GM21619 (cell line): ENCODE data around the gene GRIK3.
"Not testable (repeated sequence)": the region's sequence is repeated elsewhere in the genome, so short reads cannot be mapped to it uniquely, and the experiment has no call there.

Experiments used
- ATAC-seq: cut with Tn5 transposase; IDR thresholded peaks from one replicate; pipeline ENCODE4 v1.9.1; 2021; ENCODE audit not compliant: unreplicated experiment

GRIK3 gene

DNA sequence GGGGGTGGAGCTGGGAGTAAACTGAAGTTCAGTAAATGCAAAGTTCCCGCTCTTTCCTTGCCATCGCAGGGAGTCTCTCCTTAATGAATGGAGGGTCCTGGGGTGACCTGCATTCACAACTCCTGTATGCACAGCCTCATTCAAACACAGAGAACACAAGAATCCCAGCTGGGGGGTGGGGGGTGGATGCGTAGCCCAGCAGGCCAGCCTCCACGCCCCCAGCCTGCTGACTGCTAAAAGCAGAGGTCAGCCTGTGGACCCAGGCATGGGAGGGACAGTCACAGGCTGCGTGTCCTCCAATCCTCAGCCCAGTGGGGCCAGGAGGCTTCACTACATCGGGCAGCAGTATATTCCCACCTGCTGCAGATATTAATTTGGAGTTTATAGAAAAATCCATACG lies 263.1 kb downstream of the GRIK3 start:
- ATAC-seq = no peak

DNA sequence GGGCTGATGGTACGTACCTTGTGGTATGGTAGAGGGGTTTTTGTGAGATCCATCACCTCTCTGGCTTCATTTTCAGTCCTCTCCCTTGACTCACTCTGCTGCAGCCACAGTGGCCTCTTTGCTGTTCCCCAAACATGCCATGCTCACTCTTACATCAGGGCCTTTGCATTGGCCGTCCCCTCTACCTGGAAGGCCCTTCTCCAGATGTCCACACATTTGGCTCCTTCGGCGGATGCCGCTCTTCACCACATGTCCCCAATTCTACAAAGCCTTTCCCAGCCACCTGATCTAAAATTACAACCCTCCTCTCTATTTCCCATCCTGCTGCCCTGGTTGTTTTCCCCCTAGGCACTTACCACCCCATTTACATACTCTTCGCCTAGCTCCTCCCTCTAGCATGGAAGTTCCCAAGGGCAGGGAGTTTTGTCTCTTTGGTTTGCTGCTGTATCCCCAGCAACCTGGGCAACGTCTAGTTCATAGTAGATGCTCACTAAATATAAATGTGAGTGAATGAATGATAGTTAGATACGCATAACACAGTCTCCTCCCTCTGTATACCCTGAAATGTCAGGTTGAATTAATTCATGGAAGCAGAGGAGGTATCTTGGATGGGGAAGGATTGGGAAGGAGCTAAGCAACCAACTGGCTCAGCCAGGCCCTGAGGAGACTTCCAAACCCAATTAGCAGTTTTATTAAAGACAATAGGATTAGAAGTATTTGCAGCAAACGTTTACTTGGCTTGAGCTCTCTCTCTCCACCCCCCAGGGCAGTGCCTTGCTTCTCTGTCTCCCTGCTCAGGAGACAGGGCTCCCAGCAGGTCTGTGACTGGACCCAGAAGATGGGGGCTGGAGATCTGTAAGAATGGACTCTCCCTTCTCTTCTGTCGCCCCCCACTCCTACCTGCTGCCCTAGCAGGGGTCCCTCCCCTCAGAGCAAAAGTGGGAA lies 264.2 kb downstream of the GRIK3 start:
- no peak for ATAC-seq

DNA sequence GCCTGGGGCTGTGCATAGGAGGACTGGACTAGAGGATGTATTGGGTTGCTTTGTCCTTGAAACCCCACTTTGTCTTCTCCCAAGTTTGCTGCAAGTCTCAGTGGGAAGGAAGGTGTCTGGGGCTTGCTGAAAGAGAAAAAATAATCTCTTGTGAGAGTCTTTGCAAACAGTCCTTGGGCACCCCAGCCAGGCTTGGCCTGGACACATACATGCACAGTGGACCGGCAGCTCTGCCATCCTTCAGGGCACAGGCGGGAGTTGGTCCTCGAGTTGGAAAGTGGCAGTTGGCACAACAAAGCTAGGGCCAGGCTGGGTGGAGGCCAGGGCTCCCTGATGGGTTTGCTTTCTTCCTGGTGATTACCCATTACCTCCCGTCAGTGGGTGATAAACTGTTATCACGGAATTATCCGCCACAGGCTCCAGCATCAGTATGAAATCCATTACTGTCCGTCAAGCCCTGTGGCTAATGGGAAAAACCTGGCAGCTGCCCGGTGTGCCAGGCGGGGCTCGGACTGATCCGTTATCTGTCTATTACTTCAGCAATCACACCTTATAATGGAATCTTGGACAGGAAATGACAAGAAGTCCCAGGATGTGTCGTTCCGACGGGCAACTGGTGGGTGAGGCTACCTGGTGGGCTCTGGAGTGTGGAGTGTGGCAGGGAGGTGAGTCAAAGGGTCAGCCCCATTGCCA lies 265.7 kb downstream of the GRIK3 start:
- ATAC-seq = no peak

DNA sequence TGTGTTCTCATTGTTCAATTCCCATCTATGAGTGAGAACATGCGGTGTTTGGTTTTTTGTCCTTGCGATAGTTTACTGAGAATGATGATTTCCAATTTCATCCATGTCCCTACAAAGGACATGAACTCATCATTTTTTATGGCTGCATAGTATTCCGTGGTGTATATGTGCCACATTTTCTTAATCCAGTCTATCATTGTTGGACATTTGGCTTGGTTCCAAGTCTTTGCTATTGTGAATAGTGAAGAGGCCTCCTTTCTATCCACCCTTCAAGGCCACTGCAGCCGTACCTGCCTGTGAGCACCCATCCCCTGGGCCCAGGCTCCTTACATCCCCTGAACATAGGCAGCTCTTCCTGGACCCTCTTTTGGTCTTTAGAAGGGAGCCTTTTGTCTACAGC lies 266.9 kb downstream of the GRIK3 start:
- ATAC-seq = not testable (repeated sequence)

DNA sequence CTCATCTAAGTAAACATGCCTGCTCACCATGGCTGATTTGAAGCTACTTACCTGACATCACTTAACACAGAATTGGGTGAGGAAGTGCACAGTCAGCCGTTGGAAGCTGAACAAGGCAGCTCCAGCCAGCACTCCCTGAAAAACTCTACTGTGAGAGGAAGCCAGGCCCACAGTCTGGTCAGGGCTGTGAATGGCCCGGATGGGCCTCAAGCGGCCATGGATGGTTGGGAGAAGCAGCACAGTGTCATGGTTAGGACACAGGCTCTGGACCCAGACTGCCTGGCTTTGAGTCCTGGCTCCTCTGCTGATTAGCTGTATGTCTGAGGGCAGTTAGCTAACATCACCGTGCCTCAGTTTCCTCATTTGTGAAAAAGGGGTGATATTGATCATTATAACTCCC lies 267.8 kb downstream of the GRIK3 start:
- ATAC-seq = no peak

DNA sequence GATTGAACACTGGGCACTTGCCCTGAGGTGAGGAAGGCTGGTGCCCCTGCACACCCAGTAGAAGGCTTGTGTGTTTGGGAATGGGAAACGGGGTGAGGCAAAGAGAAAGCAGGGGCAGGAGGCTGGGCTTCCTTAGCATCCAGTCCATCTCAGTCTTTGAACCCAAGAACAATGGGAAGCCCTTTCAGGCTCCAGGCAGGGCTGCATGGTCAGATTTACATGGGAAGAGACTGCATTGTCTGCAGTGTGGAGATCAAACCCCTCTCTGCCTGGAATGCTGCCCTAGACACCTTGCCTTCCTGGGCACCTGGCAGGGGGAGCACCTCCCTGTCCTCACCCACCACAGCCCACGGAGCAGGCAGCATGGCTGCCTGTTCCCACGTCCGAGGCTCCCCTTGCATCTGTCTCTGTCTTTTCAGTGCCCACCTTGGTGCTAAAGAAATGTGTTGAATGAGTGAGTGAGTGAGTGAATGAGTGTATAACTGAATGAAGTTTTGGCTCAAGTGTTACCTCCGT lies 268.5 kb downstream of the GRIK3 start:
- no peak for ATAC-seq

DNA sequence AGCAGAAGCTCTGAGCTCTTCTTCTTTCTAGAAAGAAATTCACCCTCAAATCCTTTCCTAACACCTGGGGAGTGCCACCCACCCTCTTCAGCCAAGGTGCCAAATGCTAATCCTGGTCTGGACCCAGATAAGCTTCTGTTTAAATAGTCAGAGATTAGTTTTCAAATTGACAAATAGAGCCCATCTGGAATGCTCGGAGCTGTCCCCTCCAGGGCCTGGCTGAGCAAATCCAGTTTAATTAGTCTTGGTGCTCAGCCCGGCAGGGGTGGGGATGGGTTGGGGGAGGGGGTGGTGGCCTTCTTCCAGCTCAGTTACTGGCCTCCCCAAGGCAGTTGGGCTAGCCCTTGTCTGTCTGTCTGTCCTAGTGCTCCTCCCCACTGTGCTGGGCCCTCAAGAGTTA lies 269.5 kb downstream of the GRIK3 start:
- no peak for ATAC-seq

DNA sequence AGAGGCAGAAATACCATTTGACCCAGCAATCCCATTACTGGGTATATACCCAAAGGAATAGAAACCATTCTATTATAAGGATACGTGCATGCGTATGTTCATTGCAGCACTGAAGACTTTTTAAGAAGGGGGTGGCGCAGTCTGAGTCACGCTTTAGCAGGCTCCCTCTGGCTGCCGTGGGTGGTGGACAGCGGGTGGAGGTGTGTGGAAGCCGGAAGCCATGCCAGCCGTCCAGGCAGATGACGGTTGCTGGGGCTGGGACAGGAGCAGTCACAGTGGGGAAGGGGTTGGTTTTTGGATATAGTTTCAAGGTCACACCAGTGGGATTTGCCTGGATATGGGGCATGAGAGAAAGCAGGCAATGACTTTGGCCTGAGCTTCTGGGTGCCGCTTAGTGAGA lies 270.5 kb downstream of the GRIK3 start:
- no peak for ATAC-seq

DNA sequence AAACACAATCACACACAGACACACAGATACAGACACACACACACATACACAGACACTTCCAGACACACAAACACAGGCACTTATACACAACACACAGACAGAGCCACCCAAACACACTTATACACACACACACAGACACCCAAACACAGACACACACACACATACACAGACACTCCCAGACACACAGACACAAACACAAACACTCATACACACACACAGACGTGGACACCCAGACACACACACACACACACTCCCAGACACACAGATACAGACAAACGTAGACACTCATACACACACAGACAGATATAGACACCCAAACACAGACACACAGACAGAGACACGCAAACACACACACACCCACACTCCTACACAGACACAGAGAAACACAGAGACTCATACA lies 272.1 kb downstream of the GRIK3 start:
- ATAC-seq = no peak

DNA sequence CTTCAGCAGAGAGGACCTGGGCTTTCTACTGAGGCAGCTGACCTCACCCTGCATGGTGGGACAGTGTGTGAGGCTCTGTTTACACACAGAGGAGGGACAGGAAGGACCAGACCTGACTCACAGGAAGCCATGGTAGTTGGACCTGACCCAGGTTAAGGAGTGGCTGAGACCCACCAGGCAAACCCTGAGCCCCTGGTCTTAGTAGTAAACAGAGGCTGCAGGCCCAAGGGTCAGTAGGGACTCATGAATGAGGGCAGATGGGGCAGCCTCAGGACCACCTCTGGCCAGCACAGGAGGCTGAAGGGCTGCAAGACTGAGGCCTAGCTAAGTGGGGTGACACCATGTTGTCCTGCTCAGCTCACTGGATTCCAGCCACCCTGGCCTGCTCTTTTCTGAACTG lies 273.2 kb downstream of the GRIK3 start:
- ATAC-seq = no peak

DNA sequence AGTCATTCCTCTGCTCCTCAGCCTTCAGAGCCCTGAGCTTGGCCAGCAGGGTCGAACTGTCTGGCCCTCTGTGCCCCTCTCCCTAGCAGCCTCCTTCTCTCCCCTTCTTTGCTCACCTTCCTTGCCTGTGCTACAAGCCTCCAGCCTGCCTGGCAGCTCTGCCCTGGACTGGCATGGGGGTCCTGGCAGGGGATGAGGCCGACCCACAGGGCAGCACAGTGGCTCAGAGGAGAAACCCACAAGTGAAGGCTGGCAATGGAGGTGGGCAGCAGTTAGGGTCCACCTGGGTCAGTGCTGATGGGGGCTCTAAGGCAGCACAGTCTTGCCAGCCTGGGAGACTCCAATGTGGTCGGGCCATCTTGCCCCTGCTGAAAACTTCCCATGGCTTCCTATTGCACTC lies 274.2 kb downstream of the GRIK3 start:
- ATAC-seq = no peak

DNA sequence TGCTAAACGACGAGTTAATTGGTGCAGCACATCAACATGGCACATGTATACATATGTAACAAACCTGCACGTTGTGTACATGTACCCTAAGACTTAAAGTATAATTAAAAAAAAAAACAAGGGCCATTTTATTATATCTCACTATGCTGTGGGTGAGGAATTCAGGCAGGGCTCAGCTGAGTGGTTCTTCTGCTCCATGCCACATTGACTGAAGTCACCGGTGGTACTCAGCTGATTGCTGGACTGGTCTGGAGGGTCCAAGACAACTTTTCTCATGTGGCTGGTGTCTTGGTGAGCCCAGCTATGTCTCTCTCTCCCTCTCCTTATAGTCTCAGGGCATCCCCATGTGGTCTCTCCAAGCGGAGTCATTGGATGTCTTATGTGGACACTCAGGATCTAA lies 275.0 kb downstream of the GRIK3 start:
- ATAC-seq = no peak

DNA sequence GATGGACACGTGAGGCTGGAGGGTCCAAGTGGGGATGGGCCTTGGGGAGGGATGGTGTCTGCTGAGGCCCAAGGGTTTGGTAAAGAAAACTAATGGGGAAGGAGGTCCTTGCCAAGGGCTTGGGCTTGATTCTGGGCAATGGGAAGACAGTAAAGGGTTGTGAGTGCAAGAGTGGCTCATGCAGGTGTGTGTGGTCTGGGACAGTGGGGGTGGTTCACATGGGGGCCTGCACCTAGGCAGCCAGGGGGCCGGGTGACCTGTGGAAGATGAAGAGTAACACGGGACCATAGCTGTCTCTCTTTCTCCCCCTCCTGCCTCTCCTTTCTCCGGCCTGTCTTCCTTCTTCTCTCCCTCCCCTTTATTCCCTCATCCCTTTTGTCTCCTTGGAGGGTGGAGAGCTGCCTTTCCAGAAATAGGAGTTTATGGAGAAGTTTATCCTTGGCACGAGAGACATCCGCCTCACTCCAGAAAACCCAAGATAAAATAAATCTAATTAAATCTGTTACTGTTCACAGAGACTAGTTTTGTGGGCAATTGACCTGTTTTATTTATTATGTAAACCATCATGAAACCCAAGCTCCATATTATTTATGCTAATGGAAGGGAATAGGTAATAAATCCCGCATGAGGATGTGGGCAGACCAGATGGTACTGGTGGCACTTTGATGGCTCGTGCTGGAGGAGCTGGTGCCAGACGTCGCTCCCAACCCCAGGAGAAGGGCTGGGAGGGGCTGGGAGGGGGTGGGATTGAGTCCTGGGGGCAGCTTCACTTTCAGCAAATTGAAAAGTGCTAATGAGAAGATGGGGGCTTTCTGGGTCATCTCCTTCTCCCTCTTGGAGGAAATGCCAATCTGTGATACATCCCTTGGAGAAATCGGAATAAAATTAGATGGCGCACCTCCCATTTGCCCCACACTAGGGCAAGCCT lies 278.7 kb downstream of the GRIK3 start:
- no peak for ATAC-seq

DNA sequence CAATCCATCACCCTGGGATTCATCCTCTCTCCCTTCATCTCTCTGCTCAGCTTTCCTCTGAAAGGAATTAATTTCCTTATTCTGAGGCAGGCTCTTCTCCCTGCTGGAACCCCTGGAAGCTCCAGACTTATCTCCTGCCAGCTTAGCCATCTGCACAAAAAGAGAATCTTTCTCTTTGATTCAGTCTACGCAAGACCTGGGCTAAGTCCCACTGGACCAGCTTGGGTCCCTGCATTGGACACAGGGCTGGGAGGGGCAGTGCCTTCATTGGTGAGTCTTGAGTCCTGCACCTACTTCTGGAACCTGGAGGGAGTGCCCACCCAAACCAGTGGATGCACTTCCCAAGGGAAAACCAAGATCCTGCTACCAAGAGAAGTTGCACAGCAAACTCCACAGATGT lies 279.9 kb downstream of the GRIK3 start:
- no peak for ATAC-seq

DNA sequence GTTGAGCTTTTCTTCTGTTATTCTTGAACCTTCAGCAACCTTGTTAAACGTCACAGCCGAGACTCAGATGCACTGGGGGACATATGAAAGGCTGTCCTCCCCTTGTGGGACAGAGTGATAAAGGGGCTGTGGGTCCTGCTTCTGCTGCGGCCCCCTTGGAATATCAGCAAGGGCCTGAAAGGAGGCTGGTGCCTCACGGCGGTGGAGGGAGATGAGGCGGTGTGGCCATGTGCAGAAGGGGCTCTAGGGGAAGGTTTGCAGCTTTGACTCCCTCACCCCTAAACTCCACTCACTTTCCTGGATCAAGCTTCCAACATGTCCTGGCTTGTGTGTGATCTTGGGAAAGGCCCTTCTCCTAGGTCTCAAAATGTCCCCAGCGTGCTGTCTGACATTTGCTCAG lies 280.9 kb downstream of the GRIK3 start:
- ATAC-seq = no peak

DNA sequence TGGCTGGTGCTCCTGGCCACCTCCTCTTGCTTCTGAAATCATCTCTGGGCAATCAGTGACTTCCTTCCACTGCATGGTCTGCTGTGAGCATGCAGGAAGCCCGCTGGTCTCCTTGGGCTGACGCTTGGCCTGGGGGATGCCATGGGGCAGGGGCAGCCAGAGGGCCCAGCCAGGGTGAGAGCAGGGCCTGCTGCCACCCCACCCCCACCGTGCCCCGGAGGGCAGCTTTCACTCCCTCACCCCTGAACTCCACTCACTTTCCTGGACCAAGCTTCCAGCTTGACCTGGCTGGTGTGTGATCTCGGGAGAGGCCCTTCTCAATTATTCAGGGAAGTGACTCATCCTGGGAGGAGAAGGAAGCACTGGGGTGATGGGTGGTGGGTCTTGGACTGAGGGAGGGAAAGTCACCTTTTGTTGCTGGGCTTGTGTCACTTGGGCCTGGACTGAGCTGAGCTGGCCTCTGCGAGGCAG lies 281.4 kb downstream of the GRIK3 start:
- no peak for ATAC-seq

DNA sequence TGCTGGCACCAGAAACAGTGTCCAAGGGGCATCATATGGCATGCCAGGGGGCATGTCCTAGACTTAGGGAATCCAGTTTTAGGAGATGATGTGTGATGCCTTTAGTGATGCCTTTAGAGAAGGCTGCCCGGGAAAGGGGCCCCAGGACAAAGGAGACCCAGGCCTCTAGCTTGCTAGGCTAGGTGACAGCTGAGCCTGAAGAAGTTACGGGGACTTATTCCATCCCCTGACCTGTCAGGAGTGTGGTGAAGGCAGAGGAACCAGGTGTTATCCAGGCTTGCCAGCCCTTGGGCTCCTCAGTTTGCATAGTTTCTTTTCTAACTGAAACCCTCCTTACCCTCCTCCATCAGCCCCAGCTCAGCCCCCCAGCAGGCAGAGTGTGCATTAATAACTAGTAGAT lies 281.9 kb downstream of the GRIK3 start:
- no peak for ATAC-seq

DNA sequence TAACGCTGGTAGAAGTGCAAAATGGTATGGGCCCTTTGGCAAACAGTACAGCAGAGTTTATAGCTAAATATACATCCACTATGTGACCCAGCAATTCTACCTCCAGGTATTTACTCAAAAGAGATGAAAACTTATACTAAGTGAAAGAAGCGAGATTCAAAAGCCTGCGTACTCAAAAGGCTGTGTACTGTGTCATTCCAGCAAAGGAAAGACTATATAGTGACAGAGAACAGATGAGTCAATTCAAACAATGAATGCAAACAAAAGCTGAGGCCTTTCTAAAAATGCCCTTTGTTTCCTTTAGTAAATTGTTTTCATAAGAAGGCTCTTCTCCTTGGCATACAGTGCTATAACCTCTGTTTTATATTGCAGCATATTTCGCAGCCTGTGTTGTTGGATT lies 282.8 kb downstream of the GRIK3 start:
- ATAC-seq = no peak

DNA sequence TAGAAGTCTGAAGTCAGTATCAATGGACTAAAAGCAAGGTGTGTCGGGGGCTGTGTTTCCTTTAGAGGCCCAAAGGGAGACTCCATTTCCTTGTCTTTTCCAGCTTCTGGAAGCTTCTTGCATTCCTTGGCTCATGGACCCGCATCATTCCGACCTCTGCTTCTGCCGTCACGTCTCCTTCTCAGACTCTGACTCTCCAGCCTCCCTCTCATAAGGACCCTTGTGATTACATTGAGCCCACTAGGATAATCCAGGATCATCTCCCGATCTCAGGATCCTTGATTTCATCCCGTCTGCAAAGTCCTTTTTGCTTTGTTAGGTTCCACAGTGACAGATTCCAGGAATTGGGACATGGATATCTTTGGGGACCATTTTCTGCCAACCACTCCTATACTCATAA lies 285.8 kb downstream of the GRIK3 start:
- no peak for ATAC-seq
